Skin epidermis (tissue), 12 donors: ENCODE data around the gene PBOV1.
"Not testable (repeated sequence)": the region's sequence is repeated elsewhere in the genome, so short reads cannot be mapped to it uniquely, and the experiment has no call there.

Experiments used
- H3K27ac ChIP-seq, 21 experiments: fragments of 200-600 bp; sonication (generic) in 11 of 21; one replicate each; pipeline ENCODE4 v1.5.0; 2020; ENCODE audit warnings: mild to moderate bottlenecking in 3 of 21, inconsistent platforms in 2 of 21, moderate library complexity in 2 of 21
- H3K4me3 ChIP-seq, 7 experiments: fragments of 200-600 bp; sonication (generic) in 2 of 7; one replicate each; pipeline ENCODE4 v1.5.0; 2020; ENCODE audit warnings: inconsistent platforms in 2 of 7, mild to moderate bottlenecking in 2 of 7, moderate library complexity in 1 of 7

The PBOV1 gene

GRCh38 chr6:138212530-138212929 is 5.8 kb downstream of the PBOV1 start:
- H3K4me3 ChIP-seq, H3K27ac ChIP-seq: not testable (repeated sequence)

GRCh38 chr6:138211601-138212000 is 6.7 kb downstream of the PBOV1 start:
- no peak overlapping the region for H3K27ac ChIP-seq

GRCh38 chr6:138211048-138211581 is 7.2 kb downstream of the PBOV1 start:
- Histone ChIP-seq H3K4me3 (no peak overlapping the region), H3K27ac (no peak overlapping the region)

More at GRCh38 chr6:138211601-138212000, 6.7 kb downstream of the PBOV1 start:
- H3K4me3 ChIP-seq, result no peak overlapping the region

- Histone ChIP-seq H3K4me3 (no peak overlapping the region), H3K27ac (no peak overlapping the region)
Observed at GRCh38 chr6:138206862-138207261, 11.4 kb downstream of the PBOV1 start.

GRCh38 chr6:138205437-138206094 is 12.7 kb downstream of the PBOV1 start:
- Histone ChIP-seq H3K27ac (no peak overlapping the region), H3K4me3 (no peak overlapping the region)

- H3K4me3 ChIP-seq, result no peak overlapping the region
- H3K27ac ChIP-seq, result no peak overlapping the region
Observed at GRCh38 chr6:138204792-138205384, 13.4 kb downstream of the PBOV1 start.

- Histone ChIP-seq H3K27ac (no peak overlapping the region), H3K4me3 (no peak overlapping the region)
Observed at GRCh38 chr6:138204303-138204702, 14.0 kb downstream of the PBOV1 start.

GRCh38 chr6:138203315-138203714 is 15.0 kb downstream of the PBOV1 start:
- no peak overlapping the region for H3K27ac ChIP-seq
- H3K4me3 ChIP-seq, result no peak overlapping the region

GRCh38 chr6:138201836-138202235 is 16.5 kb downstream of the PBOV1 start:
- no peak overlapping the region for H3K27ac ChIP-seq
- no peak overlapping the region for H3K4me3 ChIP-seq

- Histone ChIP-seq H3K4me3 (no peak overlapping the region), H3K27ac (no peak overlapping the region)
Observed at GRCh38 chr6:138198430-138199091, 19.7 kb downstream of the PBOV1 start.

- Histone ChIP-seq H3K4me3 (no peak overlapping the region), H3K27ac (no peak overlapping the region)
Observed at GRCh38 chr6:138197570-138197969, 20.7 kb downstream of the PBOV1 start.

GRCh38 chr6:138196122-138196738 is 22.1 kb downstream of the PBOV1 start:
- Histone ChIP-seq H3K4me3 (no peak overlapping the region), H3K27ac (no peak overlapping the region)

- Histone ChIP-seq H3K27ac (peak overlapping the region in 2 of 21 experiments; percentile 10 to 45), H3K4me3 (no peak overlapping the region)
Observed at GRCh38 chr6:138194287-138194686, 24.0 kb downstream of the PBOV1 start.

GRCh38 chr6:138188278-138188941 is 29.9 kb downstream of the PBOV1 start:
- H3K27ac ChIP-seq, result peak overlapping the region in 1 of 21 experiments; percentile 42
- no peak overlapping the region for H3K4me3 ChIP-seq

- H3K4me3 ChIP-seq, result no peak overlapping the region
- no peak overlapping the region for H3K27ac ChIP-seq
Observed at GRCh38 chr6:138187156-138187555, 31.1 kb downstream of the PBOV1 start.

- Histone ChIP-seq H3K4me3 (no peak overlapping the region), H3K27ac (no peak overlapping the region)
Observed at GRCh38 chr6:138184230-138184629, 34.1 kb downstream of the PBOV1 start.

- Histone ChIP-seq H3K27ac (no peak overlapping the region), H3K4me3 (no peak overlapping the region)
Observed at GRCh38 chr6:138183790-138184134, 34.5 kb downstream of the PBOV1 start.

- H3K27ac ChIP-seq, result no peak overlapping the region
- H3K4me3 ChIP-seq, result no peak overlapping the region
Observed at GRCh38 chr6:138182939-138183789, 35.1 kb downstream of the PBOV1 start.

GRCh38 chr6:138176652-138177232 is 41.5 kb downstream of the PBOV1 start:
- Histone ChIP-seq H3K27ac (no peak overlapping the region), H3K4me3 (no peak overlapping the region)
